Measurements from ENCODE around the gene TUBB.

- TF ChIP-seq CEBPB (IDR thresholded peaks at IDR 0.05) (no peak), EP300 (IDR thresholded peaks at IDR 0.05; ENCODE audit: borderline replicate concordance) (no peak), YY1 (IDR thresholded peaks at IDR 0.05; ENCODE audit: low read depth) (no peak)
Observed at GRCh38 chr6:30681766-30682142, 38.4 kb upstream of the TUBB start.
